HG03575 (cell line): ENCODE results near the gene LCTL.
"Not testable (repeated sequence)": the region's sequence is repeated elsewhere in the genome, so short reads cannot be mapped to it uniquely, and the experiment has no call there.

ENCODE experiments used
- ATAC-seq: cut with Tn5 transposase; IDR thresholded peaks from one replicate; pipeline ENCODE4 v1.9.1; 2021; ENCODE audit not compliant: unreplicated experiment, insufficient number of reproducible peaks, low FRiP score; ENCODE audit errors: extremely low read depth

LCTL gene

DNA sequence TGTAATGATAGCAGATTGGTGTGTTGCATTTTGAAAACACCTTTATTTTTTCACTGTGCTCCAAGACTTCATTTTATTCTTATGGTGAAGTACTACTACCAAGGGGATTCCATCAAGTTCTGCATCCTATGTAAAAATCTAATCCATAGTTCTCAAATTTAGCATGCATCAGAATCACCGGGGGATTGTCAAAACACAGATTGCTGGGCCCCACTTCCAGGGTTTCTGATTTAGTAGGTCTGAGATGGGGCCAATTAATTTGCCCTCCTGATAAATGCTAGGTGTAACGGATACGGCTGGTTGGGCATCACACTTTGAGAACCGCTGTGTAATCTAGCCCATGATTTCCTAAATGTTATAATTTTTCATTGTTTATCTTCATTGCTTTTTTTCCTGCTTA is 60.0 kb downstream of the LCTL start:
- ATAC-seq, result no peak

DNA sequence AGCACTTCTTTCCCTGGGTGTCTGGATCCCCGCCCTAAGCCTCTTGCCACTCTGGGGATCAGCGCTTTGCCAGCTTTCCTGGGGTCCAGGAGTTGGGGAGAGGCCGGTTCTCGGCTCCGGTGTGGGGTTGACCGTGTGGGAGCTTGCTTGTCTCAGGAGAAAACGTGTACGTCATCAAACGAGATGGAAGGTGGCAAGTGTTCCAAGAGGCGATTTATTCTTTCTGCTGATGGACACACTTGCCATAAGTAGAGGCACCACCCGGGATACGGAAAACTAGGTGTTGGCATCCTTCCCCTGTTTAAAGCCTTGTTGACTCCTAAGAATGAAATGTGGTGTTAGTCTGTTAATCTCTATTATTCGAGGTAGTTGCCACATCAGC is 60.4 kb downstream of the LCTL start:
- ATAC-seq, result peak; percentile 9

DNA sequence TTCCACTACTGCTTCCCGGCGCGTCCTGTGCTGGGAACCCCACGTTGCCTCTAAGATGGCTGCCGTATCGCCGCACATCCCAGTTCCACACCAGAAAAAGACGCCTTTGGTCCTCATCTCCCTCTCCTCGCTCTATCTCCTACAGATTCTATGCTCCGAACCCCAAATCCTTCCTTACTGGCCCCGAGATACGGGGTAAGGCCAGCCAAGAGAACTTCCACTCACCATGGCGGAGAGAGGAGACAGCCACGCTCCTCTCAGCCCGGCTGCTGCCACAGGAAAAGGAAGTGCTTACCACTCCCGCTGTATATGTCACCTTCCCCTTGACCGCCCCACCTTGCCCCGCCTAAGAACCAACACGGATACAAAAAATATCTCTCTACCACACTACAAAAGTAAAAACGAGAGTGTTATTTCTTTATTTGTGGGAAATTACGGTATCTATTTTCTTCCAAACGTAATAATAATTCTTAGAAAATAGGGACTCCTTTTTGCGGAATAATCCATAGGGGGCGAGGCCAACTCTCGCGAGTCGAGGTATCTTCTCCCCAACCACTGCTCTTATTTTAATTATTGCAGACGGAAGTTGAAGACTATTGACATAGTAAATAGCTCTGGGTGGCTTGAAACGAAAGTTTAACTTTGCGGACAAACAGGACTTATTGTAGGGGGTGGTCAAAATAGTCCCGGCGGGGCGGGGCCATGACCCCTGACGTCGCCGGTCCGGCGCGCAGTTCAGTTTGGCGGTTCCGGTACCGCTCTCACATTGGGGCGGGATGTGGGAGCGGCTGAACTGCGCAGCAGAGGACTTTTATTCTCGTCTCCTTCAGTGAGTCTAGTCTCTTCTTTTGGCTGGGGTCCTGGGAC is 61.0 kb downstream of the LCTL start, which contains the start of the genes RPL4 and ZWILCH:
RPL4 (minus strand) TSS at position 293 of the 867 bp plus-strand sequence; CDS start at position 228, 65 bp downstream.
ZWILCH (plus strand) TSS at position 764 of the 867 bp plus-strand sequence; CDS start at position 777, 13 bp downstream.
- peak; percentile 47 for ATAC-seq

DNA sequence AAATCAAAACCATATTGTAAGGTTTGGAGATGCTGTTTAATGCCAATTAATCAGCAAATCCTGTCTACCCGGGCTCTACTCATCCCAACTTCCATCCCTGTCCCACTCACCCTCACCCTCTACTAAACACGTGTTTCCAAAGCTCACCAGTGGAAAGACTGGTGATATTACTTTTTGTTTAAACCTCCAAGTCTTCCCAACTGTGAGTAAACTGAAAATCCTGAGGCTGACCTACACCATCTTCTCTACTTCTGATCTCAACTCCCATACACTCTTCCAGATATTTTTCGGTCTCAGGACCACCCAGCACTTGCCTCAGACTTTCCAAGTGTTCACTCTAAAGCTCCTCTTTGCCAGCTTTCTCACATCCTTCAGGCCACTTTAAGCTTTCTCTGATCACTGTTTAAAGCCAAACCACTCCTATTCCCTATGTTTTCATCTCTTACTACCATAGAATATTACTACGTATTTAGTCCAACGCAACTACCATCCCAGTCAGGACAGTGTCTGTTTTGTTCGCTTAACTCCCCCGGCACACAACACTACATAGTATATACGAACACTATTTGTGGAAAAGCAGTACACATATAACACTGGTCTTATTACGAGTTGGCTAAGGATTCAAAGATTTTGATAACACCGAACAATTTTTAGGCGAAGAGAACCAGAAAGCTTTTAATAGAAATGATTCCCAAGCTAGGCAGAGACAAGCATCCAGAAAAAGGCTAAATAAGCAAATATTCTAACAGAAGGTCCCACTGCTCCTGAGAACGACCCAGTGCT is 61.8 kb downstream of the LCTL start:
- ATAC-seq, result no peak

DNA sequence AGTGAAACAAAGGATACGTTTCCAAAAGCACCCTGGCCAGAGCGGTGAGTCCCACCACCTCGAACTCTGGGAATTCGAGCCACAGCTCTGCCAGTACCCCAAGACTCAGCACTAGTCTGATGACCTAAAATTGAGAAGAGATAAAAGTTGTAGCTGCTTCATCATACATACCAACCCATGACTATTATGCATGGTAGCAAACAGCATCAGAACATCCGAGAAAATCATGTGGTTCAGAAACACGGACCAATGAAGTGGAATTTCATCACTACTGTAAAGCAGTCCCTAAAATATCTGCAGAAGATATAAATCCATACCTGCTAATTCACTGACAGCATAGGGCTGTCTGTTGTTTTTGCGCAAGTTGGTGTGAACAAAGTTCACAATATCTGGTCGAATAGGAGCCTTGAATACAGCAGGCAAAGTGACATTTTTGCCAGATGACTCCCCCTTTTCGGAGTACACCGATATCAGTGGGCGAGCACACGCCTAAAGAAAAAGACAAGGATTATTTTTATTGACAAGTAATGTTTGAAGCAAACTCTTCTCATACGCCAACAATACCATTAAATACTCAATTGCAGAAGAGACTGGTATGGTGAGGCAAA is 62.7 kb downstream of the LCTL start:
- not testable (repeated sequence) for ATAC-seq

DNA sequence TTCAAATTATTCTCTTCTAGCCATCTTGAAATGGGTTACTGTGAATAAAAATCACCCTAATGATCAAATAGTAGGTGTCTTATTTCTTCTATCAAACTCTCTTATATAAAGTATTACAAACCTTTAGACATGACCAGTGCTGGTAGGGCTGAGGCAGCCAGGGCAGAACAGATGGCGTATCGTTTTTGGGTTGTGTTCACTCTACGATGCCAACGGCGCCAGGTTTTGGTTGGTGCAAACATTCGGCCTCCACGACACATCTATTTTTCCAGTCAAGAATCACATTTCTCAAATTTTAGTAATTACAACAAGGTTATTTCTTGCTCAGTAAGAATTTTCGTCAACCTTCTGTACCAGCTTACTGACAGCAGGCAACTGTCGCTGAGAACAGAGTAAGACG is 63.3 kb downstream of the LCTL start:
- ATAC-seq, result no peak

DNA sequence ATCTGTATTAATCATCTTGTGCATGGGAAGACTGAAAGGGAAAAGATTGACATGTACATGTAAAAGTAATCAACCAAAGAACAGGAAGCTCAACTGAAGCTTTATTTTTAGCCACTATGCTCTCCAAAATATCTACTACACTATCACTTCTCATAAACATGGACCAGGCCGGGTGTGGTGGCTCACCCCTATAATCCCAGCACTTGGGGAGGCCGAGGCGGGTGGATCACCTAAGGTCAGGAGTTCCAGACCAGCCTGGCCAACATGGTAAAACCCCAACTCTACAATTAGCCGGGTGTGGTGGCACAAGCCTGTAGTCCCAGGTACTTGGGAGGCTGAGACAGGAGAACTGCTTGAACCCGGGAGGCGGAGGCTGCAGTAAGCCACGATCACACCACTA is 65.5 kb downstream of the LCTL start:
- not testable (repeated sequence) for ATAC-seq

DNA sequence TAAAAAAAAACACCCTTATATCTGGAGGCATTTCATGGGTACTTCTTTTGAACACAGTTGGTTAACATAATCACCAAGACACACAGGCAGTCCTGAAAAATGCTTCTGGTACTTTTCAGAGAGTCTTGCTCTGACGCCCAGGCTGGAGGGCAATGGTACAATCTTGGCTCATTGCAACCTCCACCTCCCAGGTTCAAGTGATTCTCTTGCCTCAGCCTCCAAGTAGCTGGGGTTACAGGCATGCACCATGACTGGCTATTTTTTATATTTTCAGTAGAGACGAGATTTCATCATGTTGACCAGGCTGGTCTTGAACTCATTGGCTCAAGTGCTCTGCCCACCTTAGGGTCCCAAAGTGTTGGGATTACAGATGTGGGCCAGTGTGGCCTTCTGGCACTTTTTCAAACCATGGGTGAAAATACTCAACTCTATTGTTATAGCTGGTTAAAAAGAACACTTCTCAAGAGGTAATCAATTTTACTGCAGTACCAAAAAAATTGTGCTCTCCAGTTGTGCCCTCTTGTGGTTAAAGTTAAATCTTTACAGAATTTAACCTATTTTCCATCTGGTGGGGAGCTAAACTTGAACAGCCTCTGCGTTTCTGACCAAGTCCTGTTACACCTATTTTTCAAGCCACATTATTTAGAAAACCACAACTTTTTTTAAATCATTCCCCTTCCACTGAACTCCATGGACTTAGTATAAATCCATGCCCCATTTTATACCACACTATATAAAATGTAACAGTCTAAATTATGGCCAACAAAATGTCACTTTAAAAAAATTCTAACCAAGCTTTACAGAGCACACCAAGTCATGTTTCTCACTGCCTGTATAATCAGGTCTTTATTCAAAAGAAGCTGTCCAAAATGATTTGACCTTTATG is 67.1 kb downstream of the LCTL start:
- no peak for ATAC-seq
